Mammary epithelial cell (primary cell): ENCODE results near the gene BRMS1.

Source experiments
- EZH2 ChIP-seq: IDR thresholded peaks from 2 replicates; pipeline ENCODE4 v1.6.1; 2012; ENCODE audit warnings: low read length, inconsistent platforms, borderline replicate concordance
- TF ChIP-seq, protein P1 (sequence below), 2 donors: IDR thresholded peaks in 1 of 2; conservative IDR thresholded peaks in 1 of 2; 2 replicates each; pipeline ENCODE4 v1.5.1; 2011 to 2012; ENCODE audit warnings: inconsistent platforms in 2 of 2, low read length in 2 of 2, mild to moderate bottlenecking in 2 of 2, control low read depth in 1 of 2, low read depth in 1 of 2; ENCODE audit not compliant: insufficient read depth in 1 of 2; ENCODE audit errors: extremely low read depth in 1 of 2

DNA sequence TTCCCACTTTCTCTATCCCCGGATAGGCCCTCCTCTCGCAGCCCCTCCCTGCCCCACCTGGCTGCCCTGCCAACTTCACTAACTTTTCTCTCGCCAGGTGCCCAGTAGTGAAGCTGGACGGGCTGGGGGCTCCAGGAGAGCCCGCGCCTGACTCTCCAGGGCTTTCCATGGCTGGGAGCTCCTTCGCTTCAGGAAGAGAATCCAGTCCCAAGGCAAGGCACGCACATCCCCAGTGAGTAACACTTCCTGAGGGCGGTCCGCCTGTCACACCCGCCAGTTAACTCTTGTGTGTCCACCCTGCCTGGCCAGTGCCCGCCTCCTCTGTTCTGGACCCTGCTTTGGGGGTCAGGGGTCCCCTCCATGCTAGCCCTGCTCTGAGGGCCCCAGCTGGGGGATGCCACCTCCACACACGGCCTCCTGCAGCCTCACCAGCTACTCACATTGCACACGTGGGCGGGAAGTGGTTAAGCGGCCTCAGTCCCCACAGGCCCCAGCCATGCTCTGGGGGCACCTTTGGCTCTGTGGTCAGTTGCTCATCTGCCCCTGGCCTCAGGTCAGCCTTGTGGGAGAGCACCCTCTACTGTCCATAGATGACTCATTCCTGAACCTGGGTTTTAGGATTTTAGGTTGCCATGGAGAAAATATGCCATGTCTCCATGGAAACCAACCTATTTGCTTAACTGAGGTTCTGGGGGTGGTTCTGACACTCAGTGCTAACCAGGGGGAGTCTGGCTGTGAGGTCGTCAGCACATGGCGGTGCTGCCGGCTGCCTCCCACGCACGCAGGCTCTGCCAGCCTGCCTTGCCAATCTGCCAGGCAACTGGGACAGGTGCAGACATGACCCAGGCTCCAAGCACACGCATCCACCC, 8.4 kb downstream of the BRMS1 start, which contains the start of gene RIN1:
- TF ChIP-seq EZH2 = no peak
- TF ChIP-seq, protein P1, sequence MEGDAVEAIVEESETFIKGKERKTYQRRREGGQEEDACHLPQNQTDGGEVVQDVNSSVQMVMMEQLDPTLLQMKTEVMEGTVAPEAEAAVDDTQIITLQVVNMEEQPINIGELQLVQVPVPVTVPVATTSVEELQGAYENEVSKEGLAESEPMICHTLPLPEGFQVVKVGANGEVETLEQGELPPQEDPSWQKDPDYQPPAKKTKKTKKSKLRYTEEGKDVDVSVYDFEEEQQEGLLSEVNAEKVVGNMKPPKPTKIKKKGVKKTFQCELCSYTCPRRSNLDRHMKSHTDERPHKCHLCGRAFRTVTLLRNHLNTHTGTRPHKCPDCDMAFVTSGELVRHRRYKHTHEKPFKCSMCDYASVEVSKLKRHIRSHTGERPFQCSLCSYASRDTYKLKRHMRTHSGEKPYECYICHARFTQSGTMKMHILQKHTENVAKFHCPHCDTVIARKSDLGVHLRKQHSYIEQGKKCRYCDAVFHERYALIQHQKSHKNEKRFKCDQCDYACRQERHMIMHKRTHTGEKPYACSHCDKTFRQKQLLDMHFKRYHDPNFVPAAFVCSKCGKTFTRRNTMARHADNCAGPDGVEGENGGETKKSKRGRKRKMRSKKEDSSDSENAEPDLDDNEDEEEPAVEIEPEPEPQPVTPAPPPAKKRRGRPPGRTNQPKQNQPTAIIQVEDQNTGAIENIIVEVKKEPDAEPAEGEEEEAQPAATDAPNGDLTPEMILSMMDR (conservative IDR thresholded peaks at IDR 0.05 in 1 of 2, IDR thresholded peaks at IDR 0.05 in 1 of 2; ENCODE audit: extremely low read depth in 1 of 2, insufficient read depth in 1 of 2, low read depth in 1 of 2, low read length in 2 of 2) = peak in 1 of 2 donors; percentile 19
